ENCODE measurements around the gene RBBP8NL.

Gene RBBP8NL

GRCh38 chr20:62398120-62398821 is 29.1 kb downstream of the RBBP8NL start:
- H3K36me3 Mint-ChIP-seq (ENCODE audit: insufficient read depth), result peaks cover 30% of the 10 kb centered on the region
- DNase-seq (no peak), ATAC-seq (replicated peaks) (no peak)
- H3K4me3 Mint-ChIP-seq, result no peak overlapping the region
- H3K9me3 Mint-ChIP-seq, result peaks cover 0 to 8% of the 10 kb centered on the region in 2 donors
- H3K27me3 Mint-ChIP-seq, result no peaks in the 10 kb centered on the region
- peaks cover 2 to 5% of the 10 kb centered on the region in 2 donors for H3K4me1 Mint-ChIP-seq (ENCODE audit: low read depth in 2 of 2)
- H3K27ac Mint-ChIP-seq, result peak overlapping the region in 1 of 2 donors; percentile 62

GRCh38 chr20:62396367-62397239 is 30.7 kb downstream of the RBBP8NL start:
- H3K4me1 Mint-ChIP-seq (ENCODE audit: low read depth in 2 of 2), result peaks cover 2 to 5% of the 10 kb centered on the region in 2 donors
- H3K27ac Mint-ChIP-seq, result peak overlapping the region in 1 of 2 donors; percentile 73
- DNase-seq (no peak), ATAC-seq (replicated peaks) (no peak)
- no peak overlapping the region for H3K4me3 Mint-ChIP-seq
- peaks cover 0 to 8% of the 10 kb centered on the region in 2 donors for H3K9me3 Mint-ChIP-seq
- no peaks in the 10 kb centered on the region for H3K27me3 Mint-ChIP-seq
- H3K36me3 Mint-ChIP-seq (ENCODE audit: insufficient read depth), result peaks cover 29% of the 10 kb centered on the region

- ATAC-seq (replicated peaks) (no peak), DNase-seq (no peak)
- H3K27ac Mint-ChIP-seq, result peak overlapping the region in 1 of 2 donors; percentile 67
- no peak overlapping the region for H3K4me3 Mint-ChIP-seq
- H3K27me3 Mint-ChIP-seq, result no peaks in the 10 kb centered on the region
- peaks cover 0 to 5% of the 10 kb centered on the region in 2 donors for H3K4me1 Mint-ChIP-seq (ENCODE audit: low read depth in 2 of 2)
- H3K36me3 Mint-ChIP-seq (ENCODE audit: insufficient read depth), result peaks cover 24% of the 10 kb centered on the region
- peaks cover 0 to 8% of the 10 kb centered on the region in 2 donors for H3K9me3 Mint-ChIP-seq
Measured at GRCh38 chr20:62395311-62396242, 31.8 kb downstream of the RBBP8NL start.

GRCh38 chr20:62394248-62395245 is 32.8 kb downstream of the RBBP8NL start:
- H3K4me3 Mint-ChIP-seq, result no peak overlapping the region
- H3K27ac Mint-ChIP-seq, result peak overlapping the region in 1 of 2 donors; percentile 67
- H3K36me3 Mint-ChIP-seq (ENCODE audit: insufficient read depth), result peaks cover 30% of the 10 kb centered on the region
- H3K9me3 Mint-ChIP-seq, result peaks cover 0 to 8% of the 10 kb centered on the region in 2 donors
- no peaks in the 10 kb centered on the region for H3K27me3 Mint-ChIP-seq
- peaks cover 2 to 9% of the 10 kb centered on the region in 2 donors for H3K4me1 Mint-ChIP-seq (ENCODE audit: low read depth in 2 of 2)
- ATAC-seq (replicated peaks) (no peak), DNase-seq (no peak)

GRCh38 chr20:62393830-62394229 is 33.5 kb downstream of the RBBP8NL start:
- Mint-ChIP-seq H3K4me1 (ENCODE audit: low read depth in 2 of 2) (peaks cover 2 to 9% of the 10 kb centered on the region in 2 donors), H3K27me3 (no peaks in the 10 kb centered on the region), H3K36me3 (ENCODE audit: insufficient read depth) (peaks cover 34% of the 10 kb centered on the region), H3K9me3 (peaks cover 0 to 8% of the 10 kb centered on the region in 2 donors), H3K27ac (no peak overlapping the region), H3K4me3 (no peak overlapping the region)
- ATAC-seq (replicated peaks) (no peak), DNase-seq (no peak)

DNA sequence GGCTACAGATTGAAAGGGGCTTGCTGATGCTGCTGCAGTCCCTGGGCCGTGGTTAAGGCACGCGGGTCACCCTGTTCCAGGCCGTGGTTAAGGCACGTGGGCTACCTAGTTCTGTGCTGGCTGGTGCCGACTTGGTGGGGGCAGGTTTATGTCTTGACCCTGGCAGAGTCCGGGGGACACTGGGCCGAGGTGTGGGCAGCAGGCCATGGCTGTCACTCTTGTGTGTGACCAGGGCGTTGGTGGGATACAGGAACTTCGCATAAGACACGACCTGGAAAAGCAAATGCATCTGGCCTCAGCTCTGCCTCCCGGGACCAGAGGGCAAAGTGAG is 34.0 kb downstream of the RBBP8NL start:
- peaks cover 0 to 8% of the 10 kb centered on the region in 2 donors for H3K9me3 Mint-ChIP-seq
- H3K27ac Mint-ChIP-seq, result no peak overlapping the region
- H3K4me1 Mint-ChIP-seq (ENCODE audit: low read depth in 2 of 2), result peaks cover 5 to 10% of the 10 kb centered on the region in 2 donors
- no peaks in the 10 kb centered on the region for H3K27me3 Mint-ChIP-seq
- H3K36me3 Mint-ChIP-seq (ENCODE audit: insufficient read depth), result peaks cover 36% of the 10 kb centered on the region
- no peak overlapping the region for H3K4me3 Mint-ChIP-seq
- DNase-seq, result no peak
- no peak for ATAC-seq (replicated peaks)

GRCh38 chr20:62392621-62393334 is 34.6 kb downstream of the RBBP8NL start:
- peaks cover 10 to 11% of the 10 kb centered on the region in 2 donors for H3K4me1 Mint-ChIP-seq (ENCODE audit: low read depth in 2 of 2)
- no peak for DNase-seq
- no peak for ATAC-seq (replicated peaks)
- H3K9me3 Mint-ChIP-seq, result peaks cover 0 to 4% of the 10 kb centered on the region in 2 donors
- H3K27ac Mint-ChIP-seq, result no peak overlapping the region
- H3K27me3 Mint-ChIP-seq, result no peaks in the 10 kb centered on the region
- H3K36me3 Mint-ChIP-seq (ENCODE audit: insufficient read depth), result peaks cover 40% of the 10 kb centered on the region
- no peak overlapping the region for H3K4me3 Mint-ChIP-seq

DNA sequence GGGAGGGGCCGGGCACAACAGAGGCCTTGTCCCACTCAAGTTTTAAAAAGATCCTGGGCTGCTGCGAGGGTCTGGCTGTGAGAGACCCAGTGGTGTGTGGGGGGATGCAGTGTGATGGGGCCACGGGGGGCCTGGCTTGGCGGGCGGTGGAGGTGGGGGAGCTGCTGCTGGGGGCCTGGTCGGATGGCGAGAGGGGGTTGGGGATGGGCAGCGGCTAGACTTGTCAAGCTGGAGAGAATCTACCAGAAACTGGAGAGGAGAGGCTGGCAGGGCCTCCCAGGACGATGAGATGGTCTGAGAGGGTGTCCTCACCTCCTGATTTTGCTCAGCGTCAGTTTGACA is 35.3 kb downstream of the RBBP8NL start:
- DNase-seq (no peak), ATAC-seq (replicated peaks) (no peak)
- H3K4me3 Mint-ChIP-seq, result no peak overlapping the region
- peaks cover 16 to 17% of the 10 kb centered on the region in 2 donors for H3K4me1 Mint-ChIP-seq (ENCODE audit: low read depth in 2 of 2)
- H3K9me3 Mint-ChIP-seq, result no peaks in the 10 kb centered on the region
- peaks cover 39% of the 10 kb centered on the region for H3K36me3 Mint-ChIP-seq (ENCODE audit: insufficient read depth)
- no peak overlapping the region for H3K27ac Mint-ChIP-seq
- H3K27me3 Mint-ChIP-seq, result no peaks in the 10 kb centered on the region

GRCh38 chr20:62391165-62392076 is 35.9 kb downstream of the RBBP8NL start:
- H3K4me1 Mint-ChIP-seq (ENCODE audit: low read depth in 2 of 2), result peaks cover 16 to 17% of the 10 kb centered on the region in 2 donors
- ATAC-seq (replicated peaks) (no peak), DNase-seq (no peak)
- H3K9me3 Mint-ChIP-seq, result no peaks in the 10 kb centered on the region
- H3K4me3 Mint-ChIP-seq, result no peak overlapping the region
- peak overlapping the region in 1 of 2 donors; percentile 26 for H3K27ac Mint-ChIP-seq
- H3K27me3 Mint-ChIP-seq, result no peaks in the 10 kb centered on the region
- peaks cover 39% of the 10 kb centered on the region for H3K36me3 Mint-ChIP-seq (ENCODE audit: insufficient read depth)

- ATAC-seq (replicated peaks) (no peak), DNase-seq (no peak)
- Mint-ChIP-seq H3K27ac (peak overlapping the region in 1 of 2 donors; percentile 26), H3K36me3 (ENCODE audit: insufficient read depth) (peaks cover 39% of the 10 kb centered on the region), H3K4me1 (ENCODE audit: low read depth in 2 of 2) (peaks cover 22% of the 10 kb centered on the region in 2 donors), H3K4me3 (no peak overlapping the region), H3K27me3 (no peaks in the 10 kb centered on the region), H3K9me3 (no peaks in the 10 kb centered on the region)
Measured at GRCh38 chr20:62390317-62391164, 36.8 kb downstream of the RBBP8NL start.

Measured in effector memory CD8-positive, alpha-beta T cell (primary cell).